GM12891 (cell line): Measurements from ENCODE around the gene PRMT3.

ENCODE experiments used
- POLR2A ChIP-seq: IDR thresholded peaks from 2 replicates; pipeline ENCODE4 v1.6.1; 2011; ENCODE audit warnings: low read depth, low read length, control low read depth
- POLR2AphosphoS5 ChIP-seq: IDR thresholded peaks from 2 replicates; pipeline ENCODE4 v1.6.1; 2011; ENCODE audit warnings: low read depth, low read length, control low read depth
- SPI1 ChIP-seq: IDR thresholded peaks from 2 replicates; pipeline ENCODE4 v1.6.1; 2011; ENCODE audit warnings: low read depth, low read length, control low read depth
- TAF1 ChIP-seq: IDR thresholded peaks from 2 replicates; pipeline ENCODE4 v1.6.1; 2011; ENCODE audit warnings: low read depth, low read length, control low read depth

GRCh38 chr11:20363500-20364340 lies 23.8 kb upstream of the PRMT3 start, which contains the start of gene HTATIP2:
- TF ChIP-seq TAF1 (0 out of 2 replicates have a peak, but pooled peaks have one; percentile 10), POLR2A (peak; percentile 57; the same call in 1 of the 2 replicates), POLR2AphosphoS5 (peak; percentile 69), SPI1 (no peak)
